Keratinocyte (primary cell): Measurements from ENCODE around the gene GTF2H1. TPM values are rescaled to one million over a fixed set of nuclear protein-coding genes. Genes with fewer than 3 reads are reported as not detected.

Experiments used
- DNase-seq: peaks from one replicate; pipeline ENCODE4 v3.0.0-alpha.2; 2011; ENCODE audit warnings: low read depth, missing footprints, low spot score
- FAIRE-seq: peaks from 2 replicates; lab custom pipeline; 2011; peaks lifted over from hg19 to GRCh38; lab: Jason Lieb, UNC
- H2AFZ ChIP-seq: 2 replicates; pipeline ENCODE4 v1.6.0; 2012; ENCODE audit warnings: low read length, control low read depth, inconsistent platforms; ENCODE audit not compliant: control insufficient read depth
- H3K27ac ChIP-seq: 2 replicates; pipeline ENCODE4 v1.5.1; 2011; ENCODE audit warnings: low read length; ENCODE audit not compliant: control insufficient read depth, insufficient read depth
- H3K27me3 ChIP-seq: 3 replicates; pipeline ENCODE4 v1.6.0; 2011; ENCODE audit warnings: low read length; ENCODE audit not compliant: control insufficient read depth, insufficient read depth; ENCODE audit errors: extremely low read depth
- H3K36me3 ChIP-seq, 2 experiments: 2 replicates in 1 of 2; 3 replicates in 1 of 2; pipeline ENCODE4 v1.5.1; 2011; ENCODE audit warnings: low read length in 2 of 2, mild to moderate bottlenecking in 1 of 2; ENCODE audit not compliant: control insufficient read depth in 2 of 2, insufficient read depth in 2 of 2; ENCODE audit errors: extremely low read depth in 1 of 2
- H3K4me1 ChIP-seq: 3 replicates; pipeline ENCODE4 v1.5.1; 2011; ENCODE audit warnings: low read length; ENCODE audit not compliant: control insufficient read depth, insufficient read depth; ENCODE audit errors: extremely low read depth
- H3K4me2 ChIP-seq: 3 replicates; pipeline ENCODE4 v1.6.0; 2011; ENCODE audit warnings: low read depth, low read length; ENCODE audit not compliant: control insufficient read depth, insufficient read depth; ENCODE audit errors: extremely low read depth
- H3K4me3 ChIP-seq, 3 experiments: fragments of 200-600 bp in 1 of 3; sonication (generic) in 1 of 3; 2 replicates in 2 of 3; 3 replicates in 1 of 3; pipeline ENCODE4 v1.5.1; 2011 to 2016; ENCODE audit warnings: low read length in 3 of 3, mild to moderate bottlenecking in 3 of 3, control low read depth in 2 of 3, inconsistent platforms in 1 of 3, low read depth in 1 of 3, mixed read lengths in 1 of 3, mixed run types in 1 of 3, moderate library complexity in 1 of 3; ENCODE audit not compliant: control insufficient read depth in 2 of 3, insufficient read depth in 2 of 3; ENCODE audit errors: extremely low read depth in 1 of 3
- H3K79me2 ChIP-seq: 2 replicates; pipeline ENCODE4 v1.6.0; 2012; ENCODE audit warnings: low read length; ENCODE audit not compliant: control insufficient read depth, insufficient read depth
- H3K9ac ChIP-seq: 3 replicates; pipeline ENCODE4 v1.6.0; 2011; ENCODE audit warnings: low read length; ENCODE audit not compliant: control insufficient read depth, insufficient read depth; ENCODE audit errors: extremely low read depth
- H3K9me1 ChIP-seq: 3 replicates; pipeline ENCODE4 v1.6.0; 2011; ENCODE audit warnings: low read length; ENCODE audit not compliant: control insufficient read depth, insufficient read depth; ENCODE audit errors: extremely low read depth
- H3K9me3 ChIP-seq: 2 replicates; pipeline ENCODE4 v1.5.1; 2012; ENCODE audit warnings: low read depth, low read length; ENCODE audit not compliant: control insufficient read depth
- H4K20me1 ChIP-seq: 3 replicates; pipeline ENCODE4 v1.6.0; 2011; ENCODE audit warnings: low read length; ENCODE audit not compliant: control insufficient read depth, insufficient read depth; ENCODE audit errors: extremely low read depth
- CTCF ChIP-seq, 3 experiments: IDR thresholded peaks in 1 of 3; conservative IDR thresholded peaks in 1 of 3; optimal IDR thresholded peaks in 1 of 3; 2 replicates in 2 of 3; 3 replicates in 1 of 3; pipeline versions ENCODE3 to v1.5.1; 2011; ENCODE audit warnings: low read length in 3 of 3, mild to moderate bottlenecking in 3 of 3, moderate library complexity in 2 of 3, control low read depth in 1 of 3, inconsistent platforms in 1 of 3; ENCODE audit not compliant: insufficient read depth in 2 of 3; ENCODE audit errors: extremely low read depth in 1 of 3
- EZH2 ChIP-seq: IDR thresholded peaks from one replicate; pipeline ENCODE4 v1.6.1; 2012; ENCODE audit warnings: inconsistent platforms, mild to moderate bottlenecking, low read length, moderate library complexity
- dilution Hi-C: fragments of 300-500 bp; cut with MboI; formaldehyde crosslinking; loops from one replicate; pipeline ENCODE4 v1.7.0; 2020; ENCODE audit warnings: low sequenced_read_pairs; ENCODE audit not compliant: extremely low pct_ligation_motif_present
- polyA plus RNA-seq, 5 experiments: library from polyadenylated mRNA; depleted of rRNA in 3 of 5; stranded (reverse) in 3 of 5; stranded (forward) in 1 of 5; unstranded in 1 of 5; fragments of >200 nt; gene quantifications; 1 replicate in 1 of 5; 2 replicates in 3 of 5; 3 replicates in 1 of 5; pipeline versions ENCODE4 v1.2.1 to v1.2.3, GENCODE V29; 2011 to 2012; ENCODE audit warnings: missing spikeins in 2 of 5, low read depth in 1 of 5, low replicate concordance in 1 of 5

The GTF2H1 gene
- polyA plus RNA-seq, 1 donor (not counting 4 experiments of a cell fraction or from before 2014, with no cell fraction given), result 42.1 TPM

DNA sequence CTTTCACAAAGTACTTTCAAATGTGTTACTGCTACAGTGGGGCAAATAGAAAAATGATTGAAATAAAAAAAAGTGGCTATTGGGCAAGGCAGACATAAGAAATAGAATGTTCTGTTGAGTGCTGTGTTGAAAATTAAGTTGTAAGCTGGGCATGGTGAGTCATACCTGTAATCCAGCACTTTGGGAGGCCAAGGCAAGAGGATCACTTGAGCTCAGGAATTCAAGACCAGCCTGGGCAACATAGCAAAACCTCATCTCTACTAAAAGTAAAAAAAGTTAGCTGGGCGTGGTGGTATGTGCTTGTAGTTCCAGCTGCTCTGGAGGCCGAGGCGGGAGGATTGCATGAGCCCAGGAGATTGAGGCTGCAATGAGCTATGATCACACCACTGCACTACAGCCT is 45.1 kb downstream of the GTF2H1 start:
- Histone ChIP-seq H3K27ac (no peak overlapping the region), H2AFZ (no peak overlapping the region), H3K4me1 (no peaks in the 10 kb centered on the region), H3K4me3 (no peak overlapping the region), H3K36me3 (peaks cover 9 to 13% of the 10 kb centered on the region in 2 experiments), H3K9me3 (no peaks in the 10 kb centered on the region), H3K79me2 (no peaks in the 10 kb centered on the region), H3K9ac (no peak overlapping the region), H3K4me2 (no peak overlapping the region), H3K27me3 (no peaks in the 10 kb centered on the region), H4K20me1 (no peaks in the 10 kb centered on the region), H3K9me1 (no peaks in the 10 kb centered on the region)
- FAIRE-seq (no peak), DNase-seq (peak; percentile 7)
- TF ChIP-seq CTCF (optimal IDR thresholded peaks at IDR 0.05 in 1 of 3, IDR thresholded peaks at IDR 0.05 in 1 of 3, conservative IDR thresholded peaks at IDR 0.05 in 1 of 3; ENCODE audit: extremely low read depth in 1 of 3, insufficient read depth in 2 of 3, low read length in 3 of 3), result no peak
- no peak for TF ChIP-seq EZH2
- dilution Hi-C loops, result no loop called here

GRCh38 chr11:18368221-18368620 is 45.9 kb downstream of the GTF2H1 start:
- no peaks in the 10 kb centered on the region for H4K20me1 ChIP-seq
- no peaks in the 10 kb centered on the region for H3K9me1 ChIP-seq
- no peak for FAIRE-seq
- H3K27me3 ChIP-seq, result no peaks in the 10 kb centered on the region
- no peak overlapping the region for H3K4me3 ChIP-seq
- H3K79me2 ChIP-seq, result no peaks in the 10 kb centered on the region
- H3K27ac ChIP-seq, result no peak overlapping the region
- H3K36me3 ChIP-seq, result peaks cover 9 to 11% of the 10 kb centered on the region in 2 experiments
- H3K4me2 ChIP-seq, result no peak overlapping the region
- no peaks in the 10 kb centered on the region for H3K9me3 ChIP-seq
- H3K4me1 ChIP-seq, result no peaks in the 10 kb centered on the region
- no peak for DNase-seq
- H3K9ac ChIP-seq, result no peak overlapping the region
- dilution Hi-C loops, result no loop called here
- no peak for TF ChIP-seq CTCF (optimal IDR thresholded peaks at IDR 0.05 in 1 of 3, IDR thresholded peaks at IDR 0.05 in 1 of 3, conservative IDR thresholded peaks at IDR 0.05 in 1 of 3; ENCODE audit: extremely low read depth in 1 of 3, insufficient read depth in 2 of 3, low read length in 3 of 3)
- no peak for TF ChIP-seq EZH2
- H2AFZ ChIP-seq, result no peak overlapping the region
